ENCODE measurements around the gene DND1.
"Not testable (repeated sequence)": the region's sequence is repeated elsewhere in the genome, so short reads cannot be mapped to it uniquely, and the experiment has no call there.

DND1 gene

DNA sequence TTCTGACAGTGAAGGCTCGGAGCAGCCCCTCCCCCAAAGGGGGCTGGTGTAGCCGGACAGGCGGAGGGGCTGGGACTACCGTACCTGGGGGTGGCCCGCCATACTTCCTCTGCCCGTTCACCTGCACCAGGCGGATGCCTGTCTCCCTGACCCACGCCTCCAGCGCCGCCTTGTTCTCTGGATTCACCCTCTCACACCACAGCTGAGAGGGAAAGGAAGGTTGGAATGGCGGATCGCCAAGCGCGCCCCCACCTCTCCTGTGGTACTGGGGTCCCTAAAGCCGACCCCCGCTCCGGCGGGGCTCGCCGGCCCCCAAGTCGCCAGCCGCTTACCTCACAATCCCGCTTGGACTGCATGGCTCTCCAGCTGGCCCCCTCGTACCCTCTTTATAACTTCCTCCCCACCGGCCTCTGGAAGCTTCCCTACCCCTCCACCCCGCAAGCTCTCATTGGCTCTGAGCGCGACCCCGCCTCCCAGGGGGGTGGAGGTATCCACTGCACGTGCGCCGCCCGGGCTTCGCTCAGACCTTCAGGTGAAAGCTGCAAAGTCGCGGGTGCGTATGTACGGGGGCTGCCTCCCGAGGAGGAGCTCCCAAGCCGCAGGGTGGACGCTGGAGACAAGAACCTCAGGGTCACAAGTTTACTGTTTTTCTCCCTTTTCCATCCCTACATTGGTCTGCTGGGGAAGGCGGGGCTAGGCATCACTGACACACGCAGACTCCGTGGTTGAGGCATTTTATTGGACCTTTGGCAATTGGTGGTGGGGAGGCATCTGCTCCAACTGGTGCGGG lies at the start of gene DND1:
TSS of gene DND1 (minus strand) at position 390 of the 790 bp plus-strand sequence. CDS start at position 356, 34 bp downstream.
- DNase-seq (ENCODE audit: low read depth) = no peak

DNA sequence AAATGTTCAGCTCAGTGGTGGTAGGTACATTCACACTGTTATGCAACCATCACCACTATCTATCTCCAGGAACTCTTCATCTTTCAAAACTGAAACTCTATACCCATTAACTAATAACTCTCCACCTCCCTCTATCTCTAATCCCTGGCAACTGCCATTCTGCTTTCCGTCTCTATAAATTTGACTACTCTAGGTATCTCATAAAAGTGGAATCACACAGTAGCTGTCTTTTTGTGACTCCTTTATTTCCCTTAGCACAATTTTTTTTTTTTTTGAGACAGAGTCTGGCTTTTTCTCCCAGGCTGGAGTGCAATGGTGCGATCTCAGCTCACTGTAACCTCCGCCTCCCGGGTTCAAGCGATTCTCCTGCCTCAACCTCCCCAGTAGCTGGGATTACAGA lies 48.0 kb upstream of the DND1 start:
- DNase-seq (ENCODE audit: low read depth) = not testable (repeated sequence)

DNA sequence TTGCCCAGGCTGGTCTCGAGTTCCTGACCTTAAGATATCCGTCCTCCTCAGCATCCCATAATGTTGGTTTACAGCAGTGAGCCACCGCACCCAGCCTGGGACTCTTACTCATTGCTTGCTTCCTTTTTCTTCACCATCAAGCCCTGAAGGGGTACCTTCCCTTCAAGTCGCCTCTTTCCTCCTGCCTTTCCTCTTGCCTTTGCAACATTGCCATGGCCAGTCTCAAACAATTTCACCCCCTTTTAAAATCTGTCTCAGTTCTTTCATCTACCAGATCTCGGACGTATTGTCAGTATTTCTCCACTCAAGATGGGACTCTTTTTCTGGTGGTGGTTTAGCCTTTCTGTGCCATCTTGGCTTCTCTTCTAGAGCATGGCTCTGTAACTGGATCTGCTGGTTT lies 47.4 kb upstream of the DND1 start:
- DNase-seq (ENCODE audit: low read depth) = not testable (repeated sequence)

- DNase-seq (ENCODE audit: low read depth) = no peak
These were observed 44.9 kb upstream of the DND1 start for GRCh38 chr5:140718266-140718592.

- not testable (repeated sequence) for DNase-seq (ENCODE audit: low read depth)
These were observed 42.9 kb upstream of the DND1 start for GRCh38 chr5:140716238-140716637.

DNA sequence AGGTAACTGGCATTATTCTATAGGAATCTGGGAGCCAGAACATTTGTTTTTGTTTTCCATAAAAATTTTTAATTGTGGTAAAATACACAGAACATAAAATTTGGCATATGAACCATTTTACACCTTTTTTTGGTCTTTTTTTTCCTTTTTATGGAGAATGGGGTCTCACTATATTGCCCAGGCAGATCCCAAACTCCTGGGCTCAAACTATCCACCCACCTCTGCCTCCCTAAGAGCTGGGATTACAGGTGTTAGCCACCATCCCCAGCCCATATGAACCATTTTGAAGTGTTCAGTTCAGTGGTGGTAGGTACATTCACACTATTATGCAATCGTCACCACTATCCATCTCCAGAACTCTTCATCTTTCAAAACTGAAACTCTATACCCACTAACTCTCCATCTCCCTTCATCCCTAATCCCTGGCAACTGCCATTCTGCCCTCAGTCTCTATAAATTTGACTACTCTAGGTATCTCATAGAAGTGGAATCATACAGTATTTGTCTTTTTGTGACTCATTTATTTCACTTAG lies 40.3 kb upstream of the DND1 start:
- no peak for DNase-seq (ENCODE audit: low read depth)

GRCh38 chr5:140711794-140712193 lies 38.4 kb upstream of the DND1 start:
- DNase-seq (ENCODE audit: low read depth) = no peak

DNA sequence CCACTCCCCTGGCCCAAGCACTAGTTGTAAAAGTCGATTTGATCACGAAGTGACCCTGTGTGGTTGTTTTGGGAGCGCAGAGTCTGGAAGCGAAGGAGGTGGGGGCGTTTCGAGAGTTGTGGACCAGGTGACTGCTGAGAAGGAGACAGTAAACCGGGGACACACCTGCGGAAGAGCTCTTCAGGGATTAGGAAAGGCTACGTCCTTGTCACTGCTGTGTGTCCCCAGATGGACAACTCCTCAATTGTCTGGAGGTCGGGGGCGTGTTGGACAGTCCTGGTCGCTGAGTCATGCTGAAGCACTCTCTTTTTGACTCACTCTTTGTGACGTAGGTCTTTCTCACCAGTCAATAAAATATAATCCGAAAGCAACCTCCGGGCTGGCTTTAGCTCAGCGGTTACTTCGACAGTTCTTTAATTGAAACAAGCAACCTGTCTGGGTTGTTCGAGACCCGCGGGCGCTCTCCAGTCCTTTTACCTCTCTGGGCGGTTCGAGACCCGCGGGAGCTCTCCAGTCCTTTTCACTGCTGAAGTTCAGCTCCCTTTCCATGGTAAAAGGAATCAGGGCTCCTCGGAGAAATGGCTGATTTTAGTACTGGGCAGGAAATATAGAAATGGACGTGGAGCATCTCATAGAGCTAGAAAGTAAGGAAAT lies 37.6 kb upstream of the DND1 start:
- peak; percentile 84 for DNase-seq (ENCODE audit: low read depth)

- DNase-seq (ENCODE audit: low read depth) = not testable (repeated sequence)
These were observed 35.4 kb upstream of the DND1 start for GRCh38 chr5:140708787-140709186.

- DNase-seq (ENCODE audit: low read depth) = no peak
These were observed 34.4 kb upstream of the DND1 start for GRCh38 chr5:140707812-140708211.

DNA sequence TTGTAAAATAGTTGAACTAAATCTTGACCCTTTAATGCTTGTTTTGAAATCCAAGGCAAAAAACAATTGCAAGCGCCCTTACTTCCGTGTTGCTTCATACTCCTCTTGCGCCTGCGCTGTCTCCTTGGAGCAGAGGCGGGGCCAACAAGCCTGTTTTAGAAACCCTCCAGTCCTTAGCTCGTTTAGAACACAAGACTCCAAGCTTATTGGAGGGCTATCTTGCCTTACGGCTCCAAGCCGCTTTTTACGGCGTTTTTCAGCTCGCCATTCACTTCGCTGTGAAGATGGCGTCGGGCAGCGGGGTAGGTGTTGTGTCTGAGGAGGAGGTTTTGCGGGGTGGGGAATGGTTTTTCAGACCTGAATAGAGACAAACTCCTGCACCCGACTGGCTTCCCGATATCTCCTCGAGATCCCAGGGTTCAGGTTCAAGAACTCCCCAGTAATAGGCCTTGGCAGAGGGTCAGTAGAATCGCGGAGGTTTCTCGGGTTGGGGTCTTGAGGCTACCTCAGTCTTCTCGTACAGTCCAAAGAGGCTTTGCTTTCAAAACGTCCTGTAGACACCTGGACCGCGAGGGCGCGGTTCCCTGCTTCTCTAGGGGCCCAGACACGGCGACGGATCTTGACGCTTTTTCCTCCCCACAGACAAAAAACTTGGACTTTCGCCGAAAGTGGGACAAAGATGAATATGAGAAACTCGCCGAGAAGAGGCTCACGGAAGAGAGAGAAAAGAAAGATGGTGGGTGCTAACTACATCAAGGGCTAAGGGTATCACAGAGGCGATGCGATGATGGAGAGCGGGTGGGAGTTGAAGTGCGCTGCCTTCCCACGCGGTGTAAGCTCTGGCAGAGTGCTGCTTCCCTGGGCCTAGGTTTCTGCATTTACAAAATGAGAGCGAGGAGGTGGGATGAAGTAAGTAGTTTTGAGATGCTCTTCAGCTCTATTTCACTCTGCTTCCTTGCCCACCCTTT lies 27.1 kb upstream of the DND1 start, which contains the start of gene ZMAT2:
TSS of gene ZMAT2 (plus strand) at position 271 of the 968 bp plus-strand sequence. CDS start at position 285, 14 bp downstream.
- DNase-seq (ENCODE audit: low read depth) = peak; percentile 83

- DNase-seq (ENCODE audit: low read depth) = no peak
These were observed 23.6 kb upstream of the DND1 start for GRCh38 chr5:140696891-140697492.

DNA sequence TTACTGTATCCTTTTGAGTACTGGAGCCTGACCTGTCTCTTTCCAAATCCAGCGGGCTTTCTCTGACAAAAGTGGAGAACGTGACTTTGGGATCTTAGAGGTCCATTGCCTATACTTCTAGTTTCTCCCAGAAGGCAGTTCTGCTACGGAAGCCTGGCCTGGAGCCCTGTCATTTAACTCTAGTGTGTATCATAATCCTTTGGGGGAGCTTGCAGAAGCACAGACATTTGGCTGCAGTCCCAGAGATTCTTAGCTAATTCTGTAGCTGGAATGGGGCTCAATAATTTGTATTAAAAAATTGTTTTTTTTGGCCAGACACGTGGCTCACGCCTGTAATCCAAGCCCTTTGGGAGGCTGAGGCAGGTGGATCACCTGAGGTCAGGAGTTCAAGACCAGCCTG lies 20.9 kb upstream of the DND1 start:
- no peak for DNase-seq (ENCODE audit: low read depth)

- peak; percentile 82 for DNase-seq (ENCODE audit: low read depth)
These were observed 17.9 kb upstream of the DND1 start, which contains the start of the genes HARS1 and HARS2 for GRCh38 chr5:140690941-140691924. HARS1 (minus strand) TSS chr5:140691370; CDS start chr5:140691304, 66 bp downstream. HARS2 (plus strand) TSS chr5:140691455; CDS start chr5:140691649, 194 bp downstream.

DNA sequence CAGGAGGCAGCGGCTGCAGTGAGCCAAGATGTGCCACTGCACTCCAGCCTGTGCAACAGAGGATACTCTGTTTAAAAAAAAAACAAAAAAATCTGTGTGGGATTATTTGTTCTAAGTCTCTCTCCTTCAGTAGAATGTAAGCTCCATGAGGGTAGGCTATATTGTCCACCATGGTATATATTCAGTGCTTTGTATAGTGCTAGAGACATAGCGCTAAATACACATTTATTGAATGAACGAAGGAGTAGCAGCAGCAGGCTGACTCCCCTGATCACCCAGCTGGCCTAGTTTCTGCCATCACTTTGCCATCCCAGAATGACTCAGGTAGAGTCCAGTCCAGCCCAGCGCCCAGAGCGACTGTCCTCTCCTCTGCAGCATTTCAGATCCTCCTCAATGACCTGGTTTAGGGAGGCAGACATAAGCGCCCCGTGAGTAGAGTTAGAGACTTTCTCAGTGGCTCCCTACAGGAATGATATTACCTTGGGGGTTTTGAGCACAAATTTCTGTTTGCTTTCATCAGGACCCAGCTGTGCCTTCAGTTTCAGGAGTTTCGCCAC lies 17.1 kb upstream of the DND1 start:
- DNase-seq (ENCODE audit: low read depth) = no peak

DNA sequence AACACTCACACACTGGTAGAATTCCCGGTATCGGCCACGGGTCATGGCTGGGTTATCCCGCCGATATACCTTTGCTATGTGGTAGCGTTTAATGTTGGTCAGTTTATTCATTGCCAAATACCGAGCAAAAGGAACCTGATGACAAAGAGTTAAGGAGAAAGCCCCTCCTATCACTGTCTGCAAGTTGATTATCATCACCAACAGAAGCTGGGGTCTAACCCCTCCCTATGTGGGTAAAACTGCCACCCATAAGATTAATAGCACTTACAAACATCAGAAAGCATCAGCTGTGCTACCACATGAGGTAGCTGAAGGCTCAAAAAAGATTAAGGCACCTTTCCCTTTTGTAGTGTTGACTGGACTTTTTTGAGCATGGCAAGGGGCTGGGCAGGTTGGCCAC lies 5.6 kb upstream of the DND1 start:
- no peak for DNase-seq (ENCODE audit: low read depth)

GRCh38 chr5:140677947-140678346 lies 4.6 kb upstream of the DND1 start:
- no peak for DNase-seq (ENCODE audit: low read depth)

- DNase-seq (ENCODE audit: low read depth) = no peak
These were observed 1.3 kb upstream of the DND1 start for GRCh38 chr5:140674629-140675028.

- DNase-seq (ENCODE audit: low read depth) = no peak
These were observed 835 bp upstream of the DND1 start for GRCh38 chr5:140674211-140674610.
